ENCODE results near the gene TCEANC2. TPM values are rescaled to one million over a fixed set of nuclear protein-coding genes. Genes with fewer than 3 reads are reported as not detected.
"Not testable (repeated sequence)": the region's sequence is repeated elsewhere in the genome, so short reads cannot be mapped to it uniquely, and the experiment has no call there.

Gene TCEANC2
- total RNA-seq, 1 experiment from 2014 or later, result 3.1 TPM

DNA sequence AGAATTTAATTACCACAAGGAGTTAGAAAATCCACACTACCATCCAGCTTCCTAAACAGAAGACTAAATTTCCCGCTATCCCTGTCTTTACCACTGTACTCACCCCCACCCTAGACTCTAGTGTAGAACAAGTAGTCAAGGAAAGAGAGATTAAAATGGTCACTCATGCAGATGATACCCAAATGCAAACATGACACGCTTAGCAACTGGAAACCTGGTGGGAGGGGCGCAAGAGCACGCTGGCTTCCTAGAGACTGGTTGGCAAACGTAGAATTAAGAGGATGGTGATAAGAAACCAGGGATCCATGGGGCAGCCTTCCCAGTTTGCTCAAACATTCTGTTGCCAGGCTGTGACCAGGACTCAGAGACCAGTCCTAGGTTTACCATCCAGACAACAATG, 25.6 kb upstream of the TCEANC2 start:
- no peak for DNase-seq (ENCODE audit: low read depth)

DNA sequence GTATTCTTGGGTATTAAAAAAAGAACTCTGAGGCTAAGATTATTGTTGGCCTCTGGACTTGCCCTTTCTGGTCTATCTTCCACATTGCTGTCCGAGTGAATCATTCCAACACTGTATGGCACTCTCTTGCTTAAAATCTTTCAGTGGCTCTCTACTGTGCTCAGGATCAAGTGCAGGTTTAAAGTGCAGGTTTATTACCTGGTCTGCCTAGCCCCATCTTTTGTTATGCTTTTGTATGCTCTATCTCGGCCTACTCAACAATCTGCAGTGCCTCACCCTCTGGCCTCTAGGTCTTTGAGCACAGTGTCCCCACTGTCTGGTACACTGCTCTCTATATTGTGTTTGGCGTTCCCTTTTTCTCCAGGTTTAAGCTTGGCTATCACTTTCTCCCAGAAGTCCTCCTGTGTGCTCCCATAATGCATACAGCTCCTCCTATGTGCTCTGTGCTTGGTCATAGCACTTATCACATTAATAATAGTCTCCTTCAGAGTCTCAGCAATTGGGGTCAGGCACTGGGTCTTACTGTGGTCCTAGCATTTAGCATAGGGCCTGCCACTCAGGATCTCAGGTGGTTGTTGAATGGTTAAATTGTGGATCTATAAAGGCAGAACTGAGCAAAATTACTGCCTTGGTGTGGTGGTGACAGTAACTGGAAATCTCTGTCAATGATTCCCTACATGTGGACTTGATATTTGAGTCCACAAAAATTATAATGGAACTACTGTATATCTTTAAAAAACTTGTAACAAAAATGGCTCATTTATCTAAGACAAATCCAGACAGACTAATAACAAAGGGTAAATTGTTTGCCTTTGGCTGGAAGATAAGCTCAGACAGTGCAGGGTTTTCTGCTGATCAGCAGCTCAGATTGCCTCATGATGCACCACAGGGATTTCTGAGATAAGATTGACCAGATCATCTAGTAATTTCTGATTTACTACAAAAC, 24.8 kb upstream of the TCEANC2 start:
- DNase-seq (ENCODE audit: low read depth), result no peak

DNA sequence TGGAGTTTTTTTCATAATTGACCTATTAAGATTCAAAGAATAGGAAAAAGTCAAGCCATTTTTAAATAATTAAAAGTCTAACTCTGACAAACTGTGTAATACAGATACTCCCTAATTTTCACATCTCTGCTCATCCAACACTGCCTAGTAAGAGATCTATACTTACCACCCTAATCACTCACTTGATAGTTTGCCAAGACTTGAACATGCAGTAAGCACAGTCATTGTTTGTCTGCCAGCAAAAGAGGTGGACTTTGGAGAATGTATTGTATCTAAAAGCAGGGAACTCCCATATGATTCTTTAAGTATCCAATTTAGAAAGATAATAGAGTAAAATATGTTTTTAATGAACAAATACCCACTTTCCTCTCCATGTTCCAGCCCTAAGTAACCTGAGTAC, 15.9 kb upstream of the TCEANC2 start:
- DNase-seq (ENCODE audit: low read depth), result no peak

DNA sequence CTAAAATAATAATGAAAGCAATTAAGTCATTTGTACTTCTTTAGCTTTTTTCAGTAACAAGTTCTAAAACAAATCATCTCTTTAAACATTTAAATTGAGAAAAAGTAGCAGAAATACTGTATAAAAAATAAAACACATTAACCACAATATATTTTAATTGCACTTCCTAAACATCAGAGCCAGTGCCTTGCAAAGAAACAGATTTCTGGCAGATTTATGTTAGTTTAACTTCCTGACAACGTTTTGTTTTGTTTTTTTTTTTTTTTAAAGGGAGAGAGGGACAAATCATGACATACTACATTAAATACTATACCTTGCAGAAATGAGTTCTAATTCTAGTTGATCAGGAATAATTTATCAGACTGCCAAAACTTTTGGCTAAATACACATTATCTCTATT, 11.6 kb upstream of the TCEANC2 start:
- DNase-seq (ENCODE audit: low read depth), result no peak

DNA sequence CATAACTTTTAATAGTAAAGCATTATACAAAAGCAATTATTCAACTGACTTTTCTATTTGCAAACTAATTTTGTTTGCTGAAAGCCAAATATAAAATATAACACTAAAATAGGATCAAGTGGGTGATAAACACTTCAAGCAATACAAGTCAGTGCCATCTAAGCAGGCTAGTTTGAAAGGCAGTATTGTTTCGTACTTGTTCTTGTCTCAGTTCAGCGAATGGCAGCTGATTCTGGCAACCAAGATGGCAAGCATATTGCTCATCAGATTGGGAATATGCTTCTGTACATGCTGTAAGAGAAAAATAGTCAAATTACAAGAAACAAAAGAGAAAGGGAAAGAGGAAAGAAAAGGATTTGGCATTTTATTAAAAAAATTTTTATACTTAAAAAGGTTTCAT, 7.9 kb upstream of the TCEANC2 start:
- no peak for DNase-seq (ENCODE audit: low read depth)

DNA sequence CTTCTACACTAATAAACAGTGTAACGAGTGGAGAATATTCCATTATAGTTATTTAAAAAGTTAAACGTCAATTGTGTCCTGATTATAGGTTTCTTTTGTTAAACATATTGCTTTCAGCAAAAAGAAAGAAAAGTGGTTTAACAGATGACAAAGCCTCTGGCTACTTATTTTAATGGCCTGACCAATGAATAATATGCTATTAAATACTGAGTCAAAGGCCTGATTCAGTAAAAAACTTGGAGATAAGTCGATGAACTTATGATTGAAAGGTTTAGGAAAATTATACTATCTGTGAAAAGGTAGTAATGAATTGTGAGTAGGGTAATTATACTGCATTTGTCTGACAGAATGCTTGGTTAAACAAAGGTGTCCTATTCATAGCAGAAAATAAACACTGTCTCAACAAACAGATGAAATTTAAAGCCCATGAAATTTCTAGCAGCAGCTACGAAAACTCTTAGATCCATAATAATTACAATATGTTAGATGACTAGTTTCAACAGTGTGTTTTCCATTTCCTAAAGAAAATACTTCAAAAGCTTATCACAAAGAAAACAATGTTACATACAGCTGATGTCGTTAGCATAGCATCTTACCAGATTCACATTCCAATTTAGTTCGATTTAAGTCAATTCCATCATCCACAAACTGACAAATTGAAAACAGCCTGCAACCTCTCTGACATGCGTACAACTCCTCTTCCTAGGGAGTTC, 6.6 kb upstream of the TCEANC2 start:
- no peak for DNase-seq (ENCODE audit: low read depth)

DNA sequence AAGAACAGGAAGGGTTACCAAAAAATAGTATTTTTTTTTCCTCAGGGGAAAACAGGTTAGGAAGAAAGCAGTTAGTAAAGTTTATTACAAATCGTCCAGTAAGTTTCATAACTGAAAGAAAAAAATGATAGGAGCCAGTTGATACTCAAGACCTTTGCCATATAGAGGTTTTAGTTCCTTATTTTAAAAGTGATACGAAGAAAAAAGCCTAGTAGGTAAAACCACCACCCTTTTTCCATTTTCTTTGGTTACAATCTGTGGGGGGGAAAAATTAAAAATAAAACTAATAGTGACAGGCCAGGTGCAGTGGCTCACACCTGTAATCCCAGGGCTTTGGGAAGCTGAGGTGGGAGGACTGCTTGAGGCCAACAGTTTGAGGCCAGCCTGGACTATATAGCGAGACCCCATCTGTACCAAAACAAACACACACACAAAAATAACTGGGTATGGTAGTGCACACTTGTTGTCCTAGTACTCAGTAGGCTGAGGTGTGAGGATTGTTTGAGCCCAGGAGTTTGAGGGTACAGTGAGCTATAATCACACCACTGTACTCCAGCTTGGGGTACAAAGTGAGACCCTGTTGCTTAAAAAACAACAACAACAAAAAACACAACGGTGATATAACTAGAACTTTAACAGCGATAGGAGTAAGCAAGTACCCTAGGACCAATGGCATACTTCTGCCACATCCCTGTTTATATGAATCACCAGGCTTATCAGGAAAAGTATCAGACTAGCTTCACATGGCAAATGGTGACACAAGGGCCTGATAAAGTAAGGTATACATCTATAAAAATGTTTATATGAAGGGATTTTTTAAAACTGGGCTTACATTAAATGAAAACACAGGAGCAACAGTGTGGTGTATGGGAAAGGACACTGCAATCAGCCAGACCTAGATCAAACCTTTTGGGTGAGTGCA, 5.8 kb upstream of the TCEANC2 start:
- peak; percentile 35 for DNase-seq (ENCODE audit: low read depth)

DNA sequence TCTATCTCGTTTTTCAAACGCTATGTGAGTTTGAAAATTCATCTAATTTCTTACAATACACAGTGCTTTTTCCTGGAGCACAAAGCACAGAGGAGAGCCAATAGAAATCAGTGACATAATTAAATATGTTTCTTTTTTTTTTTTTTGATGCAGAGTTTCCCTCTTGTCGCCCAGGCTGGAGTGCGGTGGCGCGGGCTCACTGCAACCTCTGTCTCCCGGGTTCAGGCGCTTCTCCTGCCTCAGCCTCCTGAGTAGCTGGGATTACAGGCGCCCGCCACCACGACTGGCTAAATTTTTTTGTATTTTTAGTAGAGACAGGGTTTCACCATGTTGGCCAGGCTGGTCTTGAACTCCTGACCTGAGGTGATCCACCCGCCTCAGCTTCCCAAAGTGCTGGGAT, 3.0 kb upstream of the TCEANC2 start:
- DNase-seq (ENCODE audit: low read depth), result not testable (repeated sequence)

DNA sequence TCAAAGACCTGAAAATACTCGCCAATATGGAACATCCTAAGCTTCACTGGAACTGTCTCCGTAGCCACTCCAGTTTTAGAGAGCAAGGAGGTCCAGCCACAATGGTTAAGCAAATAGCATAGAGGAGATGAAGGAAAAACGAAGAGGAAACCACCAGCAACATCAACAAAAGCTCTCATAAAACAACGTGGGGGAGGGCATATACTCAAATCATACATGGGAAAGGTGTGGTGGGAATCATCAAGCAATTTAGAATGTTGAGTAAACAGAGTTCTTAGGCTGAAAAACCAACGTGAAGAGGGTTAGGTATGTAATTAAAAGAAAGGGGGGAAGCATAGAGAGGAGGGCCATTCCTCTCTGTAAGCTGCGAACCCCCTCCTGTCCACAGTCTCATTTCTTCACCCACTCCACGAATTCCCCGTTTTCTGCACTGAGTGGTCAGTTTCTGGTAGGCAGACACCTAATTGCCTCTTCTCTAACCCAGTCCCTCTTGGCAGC, 1.4 kb upstream of the TCEANC2 start:
- peak; percentile 28 for DNase-seq (ENCODE audit: low read depth)

DNA sequence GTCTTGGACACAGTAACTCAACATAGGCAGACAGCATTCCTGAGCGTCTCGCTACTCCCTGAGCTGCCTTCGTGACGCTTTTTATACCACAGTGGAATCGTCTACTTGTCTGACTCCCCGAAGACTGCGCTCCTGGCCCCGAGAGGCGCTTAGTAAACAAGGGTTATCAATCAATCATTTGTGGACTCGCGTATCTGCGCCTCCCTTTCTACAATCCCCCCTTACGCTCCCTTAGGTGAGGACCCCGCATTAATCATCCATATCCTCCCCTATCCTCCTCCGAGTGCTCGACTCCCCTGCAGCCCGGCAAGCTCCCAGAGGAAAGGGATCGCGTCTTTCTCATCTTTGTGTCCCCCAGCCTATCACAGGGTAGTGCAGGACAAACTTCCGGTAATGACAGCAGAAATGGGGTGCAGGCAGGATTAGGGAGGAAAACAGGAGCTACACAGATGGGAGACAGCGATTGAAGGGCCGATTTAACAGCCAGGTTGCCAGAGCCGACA, 926 bp upstream of the TCEANC2 start:
- DNase-seq (ENCODE audit: low read depth), result peak; percentile 75

DNA sequence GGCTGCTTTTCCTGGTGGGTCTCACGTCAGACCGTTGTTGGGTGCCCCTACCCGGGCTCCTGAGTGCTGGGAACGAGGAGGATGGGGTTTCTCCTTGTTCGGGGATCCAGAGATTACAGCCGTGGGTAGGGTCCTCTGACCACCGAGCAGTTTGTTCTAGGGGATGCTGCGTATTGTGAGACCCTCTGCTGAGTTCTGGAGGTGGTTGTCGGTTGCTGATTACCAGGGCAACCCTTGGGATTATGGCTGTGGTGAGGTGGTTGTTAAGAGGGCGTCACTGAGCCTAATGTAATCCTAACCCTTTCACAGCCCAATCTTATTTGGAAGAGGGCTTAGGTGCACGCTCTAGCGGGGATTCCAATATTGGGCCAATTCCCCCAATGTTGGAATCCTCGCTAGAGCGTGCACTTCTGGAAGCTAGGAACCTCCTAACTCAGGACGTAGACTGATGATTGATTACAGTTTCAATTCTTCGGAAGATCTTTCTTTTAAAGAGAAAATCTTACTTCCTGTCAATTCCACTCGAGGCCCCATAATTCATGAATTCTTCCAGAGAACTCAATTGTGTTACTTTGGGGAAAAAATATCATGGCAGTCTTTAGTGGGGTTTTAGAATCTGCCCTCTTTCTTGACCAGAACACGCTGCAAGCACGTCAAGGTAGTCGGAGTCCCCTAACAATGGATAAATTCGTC, 483 bp downstream of the TCEANC2 start:
- DNase-seq (ENCODE audit: low read depth), result peak; percentile 35

DNA sequence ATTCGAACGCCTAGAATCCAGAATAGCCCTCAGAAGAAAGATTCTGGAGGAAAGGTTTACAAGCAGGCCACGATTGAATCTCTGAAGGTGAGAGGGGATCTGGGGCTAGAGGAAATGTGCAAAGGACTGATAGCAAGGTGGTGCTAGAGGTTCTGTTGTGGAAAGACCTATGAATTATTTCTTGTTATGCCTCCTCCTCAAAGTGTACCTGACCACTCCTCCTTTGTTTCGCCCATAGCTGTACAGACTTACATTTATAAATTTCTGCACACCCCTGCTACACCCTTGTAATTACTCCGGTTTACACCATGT, 986 bp downstream of the TCEANC2 start:
- DNase-seq (ENCODE audit: low read depth), result peak; percentile 4

DNA sequence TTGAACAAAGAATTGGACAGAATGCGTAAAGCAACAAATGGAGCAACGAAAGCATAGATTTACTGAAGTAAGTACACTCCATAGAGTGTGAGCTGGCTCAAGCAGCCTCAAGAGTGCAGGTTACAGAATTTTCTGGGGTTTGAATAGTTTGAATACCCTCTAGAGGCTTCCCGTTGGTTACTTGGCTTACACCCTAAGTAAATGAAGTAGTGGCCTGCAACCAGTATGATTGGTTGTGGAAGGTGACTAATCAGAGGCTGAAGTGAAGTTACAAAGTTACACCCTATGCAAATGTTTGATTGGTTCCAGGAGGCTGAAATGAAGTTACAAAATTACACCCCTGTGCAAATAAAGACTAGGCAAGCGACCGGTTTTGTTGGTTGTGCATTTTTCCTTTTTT, 10.9 kb downstream of the TCEANC2 start:
- DNase-seq (ENCODE audit: low read depth), result no peak

DNA sequence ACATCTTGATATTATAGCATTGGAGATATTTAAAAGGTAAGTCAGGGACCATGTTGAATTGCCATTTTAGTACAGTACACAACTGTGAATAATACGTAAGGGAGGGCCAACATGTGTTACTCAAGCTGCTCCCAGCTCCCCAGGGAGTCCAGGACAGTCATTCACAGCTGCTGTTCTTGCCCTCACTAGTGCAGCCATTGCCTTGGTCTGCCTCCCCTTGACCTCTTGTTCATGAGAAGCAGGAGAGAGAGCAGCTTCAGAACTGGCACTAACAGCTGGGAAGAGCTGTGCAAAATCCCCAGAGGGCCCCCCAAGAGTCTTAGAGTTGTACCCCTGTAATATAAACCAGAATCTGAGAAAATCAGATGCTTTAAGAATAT, 16.4 kb downstream of the TCEANC2 start:
- DNase-seq (ENCODE audit: low read depth), result no peak

DNA sequence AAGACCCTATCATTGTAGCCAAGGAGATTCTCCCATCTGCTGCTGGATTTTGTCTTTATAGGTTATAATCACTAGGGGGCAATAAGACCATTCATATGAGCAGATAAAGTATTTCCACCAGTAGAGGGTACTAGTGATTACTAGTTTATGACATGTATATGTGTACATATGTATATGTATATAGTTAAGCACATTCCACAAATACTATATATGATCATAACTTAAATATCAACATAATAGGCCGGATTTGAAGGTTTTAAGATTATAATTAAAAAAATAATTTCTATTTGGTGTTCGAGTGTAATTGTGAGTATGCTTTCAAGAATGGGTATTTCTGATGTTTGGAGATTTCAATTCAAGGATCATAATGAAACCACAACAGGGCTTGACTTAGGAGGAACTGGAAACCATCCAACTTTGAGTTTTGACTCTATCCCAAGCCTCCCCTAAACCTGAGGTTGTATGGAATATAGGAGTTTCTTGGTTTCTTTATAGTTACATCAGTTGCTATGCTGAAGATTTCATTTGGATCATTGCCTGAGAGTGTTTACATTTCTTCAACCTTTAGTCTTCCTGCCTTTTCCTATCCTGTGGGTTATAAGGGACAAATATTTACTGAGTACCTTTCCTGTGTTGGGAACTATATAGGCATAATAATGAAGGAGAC, 16.9 kb downstream of the TCEANC2 start:
- peak; percentile 48 for DNase-seq (ENCODE audit: low read depth)

DNA sequence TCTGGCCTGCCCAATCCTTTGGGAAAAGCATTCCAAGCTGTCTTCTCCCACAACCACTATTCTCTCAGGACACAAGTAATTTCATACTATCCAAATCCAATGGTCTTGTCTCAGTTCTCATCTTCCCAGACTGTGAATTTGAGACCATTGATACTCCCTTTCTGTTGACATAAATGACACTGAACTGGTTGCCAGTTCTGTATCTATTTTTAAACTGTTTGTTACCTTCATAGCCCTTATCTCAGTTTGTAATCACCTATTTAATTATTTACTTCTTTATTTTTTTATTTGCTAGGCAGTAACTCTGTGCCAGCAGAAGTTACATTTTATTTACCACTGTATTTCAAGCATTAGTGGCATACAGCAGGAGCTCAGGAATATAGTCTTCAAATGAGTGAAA, 24.0 kb downstream of the TCEANC2 start:
- no peak for DNase-seq (ENCODE audit: low read depth)

DNA sequence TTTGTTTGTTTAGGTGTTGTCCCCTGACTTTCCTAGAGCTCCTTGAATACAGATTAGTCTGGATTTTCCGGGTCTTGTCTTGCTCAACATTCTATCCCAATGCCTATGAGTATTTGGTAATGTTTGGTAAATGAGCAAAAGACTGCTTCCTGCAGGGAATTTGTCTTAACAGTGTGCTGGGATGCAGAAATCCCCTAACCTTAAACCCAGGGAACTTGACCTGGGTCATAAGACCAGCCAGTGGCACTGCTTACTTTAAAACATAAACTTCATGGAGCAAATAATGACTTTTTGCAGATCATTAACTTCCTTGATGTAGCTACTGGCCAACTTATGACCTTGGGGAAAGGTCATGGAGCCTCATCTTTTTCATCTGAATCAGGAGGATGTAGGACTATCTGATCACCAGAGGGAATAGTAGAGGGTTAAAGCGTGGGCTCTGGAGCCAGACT, 27.2 kb downstream of the TCEANC2 start:
- DNase-seq (ENCODE audit: low read depth), result no peak

DNA sequence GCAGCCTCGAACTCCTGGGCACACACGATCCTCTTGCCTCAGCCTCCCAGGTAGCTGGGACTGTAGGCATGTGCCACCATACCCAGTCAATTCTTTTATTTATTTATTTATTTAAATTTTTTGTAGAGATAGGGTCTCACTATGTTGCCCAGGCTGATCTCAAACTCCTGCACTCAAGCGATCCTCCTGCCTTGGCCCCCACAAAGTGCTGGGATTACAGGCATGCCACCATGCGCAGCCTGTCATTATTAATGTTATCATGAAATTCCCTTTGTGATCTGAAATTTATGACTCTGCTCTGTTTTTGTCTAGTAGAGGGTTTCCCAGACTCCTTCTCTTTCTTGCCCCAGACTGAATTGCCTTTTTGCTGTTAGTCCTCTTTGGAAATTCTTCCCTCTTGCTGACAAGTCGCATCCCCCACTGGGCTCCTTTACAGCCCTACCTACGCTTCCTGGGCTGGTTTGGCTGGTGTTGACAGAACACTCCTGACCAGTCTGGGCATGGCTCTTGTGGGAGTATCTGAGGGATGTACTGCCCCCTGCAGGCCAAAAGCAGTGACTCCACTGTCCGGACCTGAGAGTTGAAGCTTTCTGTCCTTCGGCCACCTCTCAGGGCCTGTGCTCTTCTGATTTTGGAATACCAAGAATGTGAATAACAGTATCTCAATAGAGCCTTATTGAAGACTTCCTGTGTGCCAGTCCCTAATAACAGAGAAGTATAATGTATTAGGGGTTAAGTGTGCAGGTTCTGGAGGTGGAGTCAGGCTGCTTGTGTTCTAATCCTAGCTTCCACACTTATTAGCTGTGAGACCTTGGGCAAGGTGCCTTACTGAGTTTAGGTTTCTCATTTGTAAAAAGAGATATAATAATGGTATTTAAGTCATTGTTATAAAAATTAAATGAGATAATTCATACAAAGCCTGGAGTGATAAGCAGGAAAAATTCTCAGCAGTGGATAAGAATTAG, 28.2 kb downstream of the TCEANC2 start:
- DNase-seq (ENCODE audit: low read depth), result peak; percentile 49

DNA sequence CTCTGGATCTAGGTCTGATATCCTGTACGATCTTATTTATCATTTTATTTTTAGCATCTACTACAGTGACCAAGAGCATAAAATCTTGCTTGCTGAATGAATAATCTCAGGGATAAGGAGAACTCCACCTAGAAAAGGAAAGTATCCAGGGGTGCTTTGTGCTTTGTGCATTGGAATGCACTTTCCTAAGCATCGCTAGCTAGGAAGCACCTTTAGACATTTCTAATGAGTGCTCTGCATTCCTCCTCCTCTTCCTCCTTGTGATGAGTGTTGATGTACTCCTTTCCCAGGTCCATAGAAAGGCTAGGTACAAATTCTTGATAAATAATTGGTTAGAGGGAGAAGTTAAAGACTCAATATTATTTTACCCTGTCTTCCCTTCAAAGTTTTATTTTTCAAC, 31.4 kb downstream of the TCEANC2 start:
- DNase-seq (ENCODE audit: low read depth), result no peak
